ENCODE results near the gene RDM1.
A peak's percentile ranks its signal among the peaks of the same experiment; 100 is the strongest.

Gene RDM1

GRCh38 chr17:35917519-35918213 is 12.9 kb downstream of the RDM1 start:
- no peak overlapping the region for H3K4me3 ChIP-seq (ENCODE audit: low read length)
- no peak for TF ChIP-seq CTCF (IDR thresholded peaks at IDR 0.05; ENCODE audit: insufficient read depth, low read depth, low read length, missing control alignments)
- no peak for DNase-seq (ENCODE audit: low read depth)

GRCh38 chr17:35915153-35915964 is 15.2 kb downstream of the RDM1 start:
- TF ChIP-seq CTCF (IDR thresholded peaks at IDR 0.05; ENCODE audit: insufficient read depth, low read depth, low read length, missing control alignments), result no peak
- no peak overlapping the region for H3K4me3 ChIP-seq (ENCODE audit: low read length)
- DNase-seq (ENCODE audit: low read depth), result peak; percentile 45

- no peak for DNase-seq (ENCODE audit: low read depth)
- TF ChIP-seq CTCF (IDR thresholded peaks at IDR 0.05; ENCODE audit: insufficient read depth, low read depth, low read length, missing control alignments), result no peak
- H3K4me3 ChIP-seq (ENCODE audit: low read length), result no peak overlapping the region
These were observed 16.2 kb downstream of the RDM1 start for GRCh38 chr17:35914354-35914753.

- H3K4me3 ChIP-seq (ENCODE audit: low read length), result no peak overlapping the region
- no peak for TF ChIP-seq CTCF (IDR thresholded peaks at IDR 0.05; ENCODE audit: insufficient read depth, low read depth, low read length, missing control alignments)
- no peak for DNase-seq (ENCODE audit: low read depth)
These were observed 17.0 kb downstream of the RDM1 start for GRCh38 chr17:35913609-35914008.

GRCh38 chr17:35912942-35913341 is 17.6 kb downstream of the RDM1 start:
- DNase-seq (ENCODE audit: low read depth), result no peak
- H3K4me3 ChIP-seq (ENCODE audit: low read length), result no peak overlapping the region
- no peak for TF ChIP-seq CTCF (IDR thresholded peaks at IDR 0.05; ENCODE audit: insufficient read depth, low read depth, low read length, missing control alignments)

GRCh38 chr17:35912339-35912912 is 18.1 kb downstream of the RDM1 start:
- TF ChIP-seq CTCF (IDR thresholded peaks at IDR 0.05; ENCODE audit: insufficient read depth, low read depth, low read length, missing control alignments), result no peak
- no peak overlapping the region for H3K4me3 ChIP-seq (ENCODE audit: low read length)
- no peak for DNase-seq (ENCODE audit: low read depth)

Data from epithelial cell of esophagus (primary cell).